GM23338 (cell line): ENCODE measurements around the gene ATXN7. TPM values are rescaled to one million over a fixed set of nuclear protein-coding genes. Genes with fewer than 3 reads are reported as not detected.
A peak's percentile ranks its signal among the peaks of the same experiment; 100 is the strongest.

Experiments
- ATAC-seq: fragments of 200-7000 bp; cut with Tn5 transposase; 3 replicates; pipeline ENCODE4 v1.9.1; 2020
- DNase-seq: peaks from one replicate; pipeline ENCODE4 v3.0.0-alpha.2; 2015; ENCODE audit warnings: low spot score
- H2AFZ ChIP-seq: fragments of 200-600 bp; sonication (generic); 2 replicates; pipeline ENCODE4 v1.8.0; 2016; ENCODE audit warnings: antibody characterized with exemption, mild to moderate bottlenecking, moderate library complexity
- H3F3A ChIP-seq: fragments of 200-600 bp; sonication (generic); replicated peaks from 2 replicates; pipeline ENCODE4 v1.8.0; 2017; ENCODE audit warnings: antibody characterized with exemption, mixed run types, low read depth
- H3K27ac ChIP-seq: fragments of 200-600 bp; sonication (generic); 2 replicates; pipeline ENCODE4 v1.6.1; 2016; ENCODE audit warnings: low read depth
- H3K27me3 ChIP-seq: fragments of 200-600 bp; sonication (generic); 2 replicates; pipeline ENCODE4 v1.8.0; 2016; ENCODE audit warnings: mild to moderate bottlenecking, mixed run types, moderate library complexity; ENCODE audit not compliant: insufficient read depth
- H3K36me3 ChIP-seq: fragments of 200-600 bp; sonication (generic); 2 replicates; pipeline ENCODE4 v1.8.0; 2016; ENCODE audit warnings: mild to moderate bottlenecking; ENCODE audit not compliant: insufficient read depth
- H3K4me1 ChIP-seq: fragments of 200-600 bp; sonication (generic); 2 replicates; pipeline ENCODE4 v1.8.0; 2016; ENCODE audit warnings: mild to moderate bottlenecking, moderate library complexity; ENCODE audit not compliant: insufficient read depth
- H3K4me2 ChIP-seq: fragments of 200-600 bp; sonication (generic); 2 replicates; pipeline ENCODE4 v1.7.1; 2017; ENCODE audit warnings: mixed run types
- H3K4me3 ChIP-seq: fragments of 200-600 bp; sonication (generic); 2 replicates; pipeline ENCODE4 v1.6.1; 2016; ENCODE audit warnings: mixed run types
- H3K79me2 ChIP-seq: fragments of 200-600 bp; sonication (generic); replicated peaks from 2 replicates; pipeline ENCODE4 v1.8.0; 2017; ENCODE audit warnings: mild to moderate bottlenecking; ENCODE audit not compliant: insufficient read depth
- H3K9me2 ChIP-seq: fragments of 200-600 bp; sonication (generic); 2 replicates; pipeline ENCODE4 v1.8.0; 2017; ENCODE audit not compliant: insufficient read depth
- H4K20me1 ChIP-seq: fragments of 200-600 bp; sonication (generic); replicated peaks from 2 replicates; pipeline ENCODE4 v1.8.0; 2017; ENCODE audit warnings: mild to moderate bottlenecking; ENCODE audit not compliant: insufficient read depth
- H3K27ac Mint-ChIP-seq: 2 replicates; pipeline ENCODE4 v1.8.0; 2020; ENCODE audit warnings: inconsistent platforms, mild to moderate bottlenecking, moderate library complexity, mixed read lengths
- H3K27me3 Mint-ChIP-seq: 3 replicates; pipeline ENCODE4 v1.8.0; 2022; ENCODE audit warnings: low read depth, mild to moderate bottlenecking, moderate library complexity, mixed read lengths, inconsistent platforms; ENCODE audit not compliant: insufficient read depth, poor library complexity
- H3K36me3 Mint-ChIP-seq: 3 replicates; pipeline ENCODE4 v1.8.0; 2021; ENCODE audit warnings: low read depth, mild to moderate bottlenecking, inconsistent platforms, moderate library complexity, mixed read lengths
- H3K4me1 Mint-ChIP-seq: 3 replicates; pipeline ENCODE4 v1.8.0; 2020; ENCODE audit warnings: mild to moderate bottlenecking, inconsistent platforms, mixed read lengths
- H3K4me3 Mint-ChIP-seq: 3 replicates; pipeline ENCODE4 v1.8.0; 2021; ENCODE audit warnings: moderate library complexity, mild to moderate bottlenecking, inconsistent platforms, mixed read lengths
- H3K9me3 Mint-ChIP-seq: 3 replicates; pipeline ENCODE4 v1.8.0; 2020; ENCODE audit warnings: moderate library complexity, mild to moderate bottlenecking, inconsistent platforms, mixed read lengths
- CREB1 ChIP-seq: fragments of 250-450 bp; sonication (Bioruptor Pico); IDR thresholded peaks from 2 replicates; pipeline ENCODE4 v1.5.0; 2020; ENCODE audit warnings: low read depth, mild to moderate bottlenecking, moderate library complexity
- EZH2phosphoT487 ChIP-seq: fragments of 200-600 bp; sonication (generic); IDR thresholded peaks from one replicate; pipeline ENCODE4 v1.8.1; 2018; ENCODE audit warnings: antibody characterized with exemption; ENCODE audit not compliant: unreplicated experiment
- NANOG ChIP-seq: IDR thresholded peaks from 2 replicates; pipeline ENCODE4 v1.6.1; 2016; ENCODE audit warnings: antibody characterized with exemption, borderline replicate concordance
- POLR2AphosphoS5 ChIP-seq: IDR thresholded peaks from 2 replicates; pipeline ENCODE4 v1.6.1; 2016; ENCODE audit warnings: antibody characterized with exemption, low read depth
- STAT1 ChIP-seq: IDR thresholded peaks from one replicate; pipeline ENCODE4 v1.6.1; 2016; ENCODE audit warnings: antibody characterized with exemption; ENCODE audit not compliant: unreplicated experiment
- ZNF114 ChIP-seq: fragments of 250-450 bp; sonication (Bioruptor Pico); IDR thresholded peaks from 2 replicates; pipeline ENCODE4 v1.5.0; 2020; ENCODE audit warnings: mild to moderate bottlenecking, moderate library complexity
- ZNF331 ChIP-seq: fragments of 250-450 bp; sonication (Bioruptor Pico); IDR thresholded peaks from 2 replicates; pipeline ENCODE4 v1.5.0; 2020; ENCODE audit warnings: low read depth, mild to moderate bottlenecking, moderate library complexity
- polyA plus RNA-seq: library from polyadenylated mRNA; unstranded; fragments of >200 nt; fragmentation: Nextera tagmentation; extraction: Ambion mirVana; gene quantifications from 2 replicates; pipeline ENCODE4 v1.2.1, GENCODE V29; 2016
- total RNA-seq: library from RNA; depleted of rRNA; stranded (reverse); fragments of >200 nt; shearing (Covaris generic); gene quantifications from 2 replicates; pipeline ENCODE4 v1.2.3, GENCODE V29; 2014
- TF ChIP-seq, protein P1 (sequence below): fragments of 250-450 bp; sonication (Bioruptor Pico); IDR thresholded peaks from 2 replicates; pipeline ENCODE4 v1.5.0; 2020; ENCODE audit warnings: mild to moderate bottlenecking, moderate library complexity
- TF ChIP-seq, protein P2 (sequence below), 2 experiments: fragments of 200-600 bp in 1 of 2; sonication (generic) in 1 of 2; conservative IDR thresholded peaks; 2 replicates each; pipeline versions ENCODE4 v1.5.1 to v1.6.1; 2016 to 2017; ENCODE audit warnings: antibody characterized with exemption in 2 of 2, low read depth in 2 of 2, mild to moderate bottlenecking in 2 of 2, moderate library complexity in 1 of 2

The ATXN7 gene
- total and polyA plus RNA-seq, 2 experiments from 2014 or later = 4.0 to 17.2 TPM

DNA sequence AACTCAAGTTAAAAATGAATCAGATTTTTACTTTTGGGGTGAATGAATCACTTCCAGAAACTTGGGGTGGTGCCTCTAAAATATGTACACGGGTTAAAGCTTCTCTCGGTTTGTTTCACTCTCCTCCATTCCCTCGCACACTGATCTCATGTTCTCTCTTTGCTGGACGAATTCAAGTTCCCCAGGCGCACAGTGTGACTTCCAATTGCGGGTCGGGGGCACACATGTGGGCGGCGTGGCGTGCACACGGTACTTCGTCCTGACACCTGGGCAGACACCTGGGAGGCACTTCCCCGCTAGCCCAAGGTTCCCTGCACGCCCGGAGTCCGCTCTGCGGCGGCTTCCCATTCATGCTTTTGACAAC is 47.8 kb downstream of the ATXN7 start (continued):
- TF ChIP-seq ZNF114 (CRISPR knock-in tag) = no peak

DNA sequence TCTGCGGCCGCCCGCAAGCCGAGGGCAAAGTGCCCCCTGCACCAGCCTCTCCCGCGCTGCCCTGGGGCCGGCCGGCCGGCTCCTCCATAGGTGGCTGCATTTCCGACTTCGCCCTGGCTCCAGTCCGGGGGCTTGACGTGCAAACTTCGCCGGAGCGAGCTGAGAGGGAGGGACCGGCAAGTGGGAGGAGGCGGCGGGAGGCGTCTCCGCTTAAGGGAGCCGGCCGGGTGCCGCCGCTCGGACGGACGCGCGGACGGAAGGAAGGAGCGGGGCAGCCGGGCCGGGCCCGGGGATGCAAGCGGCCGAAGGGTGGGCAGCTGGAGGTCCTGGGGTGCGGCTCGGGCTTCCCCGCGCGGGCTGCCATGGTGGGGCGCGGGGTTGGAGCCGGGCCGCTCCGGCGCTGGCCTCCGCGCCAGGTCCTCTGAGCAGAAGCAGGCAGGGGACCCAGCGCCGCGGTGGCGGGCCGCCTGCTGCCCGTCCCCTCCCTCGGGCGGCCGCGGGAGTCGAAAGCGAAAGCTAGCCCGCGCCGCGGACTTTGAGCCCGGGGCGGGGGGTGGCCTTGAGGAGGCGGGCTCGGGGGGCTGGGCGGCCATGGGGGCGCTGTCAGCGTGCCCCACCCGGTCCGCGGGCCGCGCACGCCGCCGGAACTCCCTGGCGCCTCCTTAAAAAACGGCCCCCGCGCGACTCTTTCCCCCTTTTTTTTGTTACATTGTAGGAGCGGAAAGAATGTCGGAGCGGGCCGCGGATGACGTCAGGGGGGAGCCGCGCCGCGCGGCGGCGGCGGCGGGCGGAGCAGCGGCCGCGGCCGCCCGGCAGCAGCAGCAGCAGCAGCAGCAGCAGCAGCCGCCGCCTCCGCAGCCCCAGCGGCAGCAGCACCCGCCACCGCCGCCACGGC is 48.5 kb downstream of the ATXN7 start, which contains the start of gene SCAANT1:
TSS of gene SCAANT1 (minus strand) at position 511 of the 895 bp plus-strand sequence.
- ATAC-seq = peak; percentile 86

DNA sequence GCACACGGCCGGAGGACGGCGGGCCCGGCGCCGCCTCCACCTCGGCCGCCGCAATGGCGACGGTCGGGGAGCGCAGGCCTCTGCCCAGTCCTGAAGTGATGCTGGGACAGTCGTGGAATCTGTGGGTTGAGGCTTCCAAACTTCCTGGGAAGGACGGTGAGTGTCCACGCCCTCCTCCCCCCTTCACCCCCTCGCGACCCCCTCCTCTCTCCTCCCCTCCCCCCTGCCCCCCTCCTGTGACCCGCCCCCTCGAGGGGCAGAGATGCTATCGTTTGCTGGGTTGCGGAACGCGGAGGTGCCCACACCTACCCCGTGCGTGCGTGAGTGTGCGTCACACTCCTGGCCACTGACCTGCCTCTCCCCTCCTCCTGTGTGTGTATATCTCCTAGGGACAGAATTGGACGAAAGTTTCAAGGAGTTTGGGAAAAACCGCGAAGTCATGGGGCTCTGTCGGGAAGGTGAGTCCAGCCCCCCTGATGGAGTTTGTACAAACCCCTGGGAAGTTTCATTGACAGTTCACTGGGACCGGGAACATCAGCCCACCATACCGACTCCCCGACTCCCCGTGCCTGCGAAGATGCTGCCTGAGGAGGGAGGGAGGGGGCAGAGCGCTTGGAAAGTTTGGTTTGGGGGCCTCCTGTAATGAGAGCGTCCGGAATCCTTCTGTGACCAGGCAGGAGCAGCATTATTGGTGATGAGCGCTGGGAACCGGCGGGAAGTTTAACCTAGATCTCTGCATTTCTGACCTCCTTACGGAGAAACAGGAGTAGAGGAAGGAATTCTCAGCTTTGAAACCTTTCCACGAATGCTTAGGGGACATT is 49.3 kb downstream of the ATXN7 start:
- H3K36me3 Mint-ChIP-seq = peaks cover 23% of the 10 kb centered on the region
- H3K4me2 ChIP-seq = peak overlapping the region; percentile 80
- ATAC-seq = peak; percentile 30
- no peaks in the 10 kb centered on the region for H3K36me3 ChIP-seq
- peak; percentile 75 for DNase-seq
- H3K9me2 ChIP-seq = no peaks in the 10 kb centered on the region
- H3K4me3 ChIP-seq = peak overlapping the region; percentile 81
- peak overlapping the region; percentile 95 for H3K27ac Mint-ChIP-seq
- peaks cover 17% of the 10 kb centered on the region for H3K27me3 ChIP-seq
- H3K4me3 Mint-ChIP-seq = peak overlapping the region; percentile 90
- H3K27me3 Mint-ChIP-seq = peaks cover 2% of the 10 kb centered on the region
- peaks cover 5% of the 10 kb centered on the region for H3K4me1 ChIP-seq
- H4K20me1 ChIP-seq = peaks cover 4% of the 10 kb centered on the region; the same call in 1 of the 2 replicates
- H3K27ac ChIP-seq = peak overlapping the region; percentile 40; the same call in 1 of the 2 replicates
- H3K4me1 Mint-ChIP-seq = peaks cover 35% of the 10 kb centered on the region
- peaks cover 36% of the 10 kb centered on the region for H3K79me2 ChIP-seq
- H3F3A ChIP-seq = no peaks in the 10 kb centered on the region
- H2AFZ ChIP-seq = peak overlapping the region; percentile 49; the same call in 1 of the 2 replicates
- H3K9me3 Mint-ChIP-seq = no peaks in the 10 kb centered on the region
- TF ChIP-seq ZNF331 (no peak), ZNF114 (CRISPR knock-in tag) (no peak), EZH2phosphoT487 (no peak), STAT1 (no peak), POLR2AphosphoS5 (no peak), NANOG (no peak)
- TF ChIP-seq, protein P1, sequence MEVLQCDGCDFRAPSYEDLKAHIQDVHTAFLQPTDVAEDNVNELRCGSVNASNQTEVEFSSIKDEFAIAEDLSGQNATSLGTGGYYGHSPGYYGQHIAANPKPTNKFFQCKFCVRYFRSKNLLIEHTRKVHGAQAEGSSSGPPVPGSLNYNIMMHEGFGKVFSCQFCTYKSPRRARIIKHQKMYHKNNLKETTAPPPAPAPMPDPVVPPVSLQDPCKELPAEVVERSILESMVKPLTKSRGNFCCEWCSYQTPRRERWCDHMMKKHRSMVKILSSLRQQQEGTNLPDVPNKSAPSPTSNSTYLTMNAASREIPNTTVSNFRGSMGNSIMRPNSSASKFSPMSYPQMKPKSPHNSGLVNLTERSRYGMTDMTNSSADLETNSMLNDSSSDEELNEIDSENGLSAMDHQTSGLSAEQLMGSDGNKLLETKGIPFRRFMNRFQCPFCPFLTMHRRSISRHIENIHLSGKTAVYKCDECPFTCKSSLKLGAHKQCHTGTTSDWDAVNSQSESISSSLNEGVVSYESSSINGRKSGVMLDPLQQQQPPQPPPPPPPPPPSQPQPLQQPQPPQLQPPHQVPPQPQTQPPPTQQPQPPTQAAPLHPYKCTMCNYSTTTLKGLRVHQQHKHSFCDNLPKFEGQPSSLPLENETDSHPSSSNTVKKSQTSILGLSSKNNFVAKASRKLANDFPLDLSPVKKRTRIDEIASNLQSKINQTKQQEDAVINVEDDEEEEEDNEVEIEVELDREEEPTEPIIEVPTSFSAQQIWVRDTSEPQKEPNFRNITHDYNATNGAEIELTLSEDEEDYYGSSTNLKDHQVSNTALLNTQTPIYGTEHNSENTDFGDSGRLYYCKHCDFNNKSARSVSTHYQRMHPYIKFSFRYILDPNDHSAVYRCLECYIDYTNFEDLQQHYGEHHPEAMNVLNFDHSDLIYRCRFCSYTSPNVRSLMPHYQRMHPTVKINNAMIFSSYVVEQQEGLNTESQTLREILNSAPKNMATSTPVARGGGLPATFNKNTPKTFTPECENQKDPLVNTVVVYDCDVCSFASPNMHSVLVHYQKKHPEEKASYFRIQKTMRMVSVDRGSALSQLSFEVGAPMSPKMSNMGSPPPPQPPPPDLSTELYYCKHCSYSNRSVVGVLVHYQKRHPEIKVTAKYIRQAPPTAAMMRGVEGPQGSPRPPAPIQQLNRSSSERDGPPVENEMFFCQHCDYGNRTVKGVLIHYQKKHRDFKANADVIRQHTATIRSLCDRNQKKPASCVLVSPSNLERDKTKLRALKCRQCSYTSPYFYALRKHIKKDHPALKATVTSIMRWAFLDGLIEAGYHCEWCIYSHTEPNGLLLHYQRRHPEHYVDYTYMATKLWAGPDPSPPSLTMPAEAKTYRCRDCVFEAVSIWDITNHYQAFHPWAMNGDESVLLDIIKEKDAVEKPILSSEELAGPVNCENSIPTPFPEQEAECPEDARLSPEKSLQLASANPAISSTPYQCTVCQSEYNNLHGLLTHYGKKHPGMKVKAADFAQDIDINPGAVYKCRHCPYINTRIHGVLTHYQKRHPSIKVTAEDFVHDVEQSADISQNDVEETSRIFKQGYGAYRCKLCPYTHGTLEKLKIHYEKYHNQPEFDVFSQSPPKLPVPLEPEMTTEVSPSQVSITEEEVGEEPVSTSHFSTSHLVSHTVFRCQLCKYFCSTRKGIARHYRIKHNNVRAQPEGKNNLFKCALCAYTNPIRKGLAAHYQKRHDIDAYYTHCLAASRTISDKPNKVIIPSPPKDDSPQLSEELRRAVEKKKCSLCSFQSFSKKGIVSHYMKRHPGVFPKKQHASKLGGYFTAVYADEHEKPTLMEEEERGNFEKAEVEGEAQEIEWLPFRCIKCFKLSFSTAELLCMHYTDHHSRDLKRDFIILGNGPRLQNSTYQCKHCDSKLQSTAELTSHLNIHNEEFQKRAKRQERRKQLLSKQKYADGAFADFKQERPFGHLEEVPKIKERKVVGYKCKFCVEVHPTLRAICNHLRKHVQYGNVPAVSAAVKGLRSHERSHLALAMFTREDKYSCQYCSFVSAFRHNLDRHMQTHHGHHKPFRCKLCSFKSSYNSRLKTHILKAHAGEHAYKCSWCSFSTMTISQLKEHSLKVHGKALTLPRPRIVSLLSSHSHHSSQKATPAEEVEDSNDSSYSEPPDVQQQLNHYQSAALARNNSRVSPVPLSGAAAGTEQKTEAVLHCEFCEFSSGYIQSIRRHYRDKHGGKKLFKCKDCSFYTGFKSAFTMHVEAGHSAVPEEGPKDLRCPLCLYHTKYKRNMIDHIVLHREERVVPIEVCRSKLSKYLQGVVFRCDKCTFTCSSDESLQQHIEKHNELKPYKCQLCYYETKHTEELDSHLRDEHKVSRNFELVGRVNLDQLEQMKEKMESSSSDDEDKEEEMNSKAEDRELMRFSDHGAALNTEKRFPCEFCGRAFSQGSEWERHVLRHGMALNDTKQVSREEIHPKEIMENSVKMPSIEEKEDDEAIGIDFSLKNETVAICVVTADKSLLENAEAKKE (CRISPR knock-in tag) = no peak
- TF ChIP-seq, protein P2, sequence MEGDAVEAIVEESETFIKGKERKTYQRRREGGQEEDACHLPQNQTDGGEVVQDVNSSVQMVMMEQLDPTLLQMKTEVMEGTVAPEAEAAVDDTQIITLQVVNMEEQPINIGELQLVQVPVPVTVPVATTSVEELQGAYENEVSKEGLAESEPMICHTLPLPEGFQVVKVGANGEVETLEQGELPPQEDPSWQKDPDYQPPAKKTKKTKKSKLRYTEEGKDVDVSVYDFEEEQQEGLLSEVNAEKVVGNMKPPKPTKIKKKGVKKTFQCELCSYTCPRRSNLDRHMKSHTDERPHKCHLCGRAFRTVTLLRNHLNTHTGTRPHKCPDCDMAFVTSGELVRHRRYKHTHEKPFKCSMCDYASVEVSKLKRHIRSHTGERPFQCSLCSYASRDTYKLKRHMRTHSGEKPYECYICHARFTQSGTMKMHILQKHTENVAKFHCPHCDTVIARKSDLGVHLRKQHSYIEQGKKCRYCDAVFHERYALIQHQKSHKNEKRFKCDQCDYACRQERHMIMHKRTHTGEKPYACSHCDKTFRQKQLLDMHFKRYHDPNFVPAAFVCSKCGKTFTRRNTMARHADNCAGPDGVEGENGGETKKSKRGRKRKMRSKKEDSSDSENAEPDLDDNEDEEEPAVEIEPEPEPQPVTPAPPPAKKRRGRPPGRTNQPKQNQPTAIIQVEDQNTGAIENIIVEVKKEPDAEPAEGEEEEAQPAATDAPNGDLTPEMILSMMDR (conservative IDR thresholded peaks at IDR 0.05; ENCODE audit: low read depth in 2 of 2) = no peak

More for the DNA sequence above, 48.5 kb downstream of the ATXN7 start, which contains the start of gene SCAANT1:
- Mint-ChIP-seq H3K27me3 (peaks cover 5% of the 10 kb centered on the region), H3K27ac (peak within 1 kb of the TSS; percentile 95), H3K36me3 (peaks cover 16% of the 10 kb centered on the region; the same call in 2 of the 3 replicates), H3K9me3 (no peaks in the 10 kb centered on the region), H3K4me1 (peaks cover 40% of the 10 kb centered on the region), H3K4me3 (peak within 1 kb of the TSS; percentile 90)
- peak within 1 kb of the TSS; percentile 49; the same call in 1 of the 2 replicates for H2AFZ ChIP-seq
- H3K27ac ChIP-seq = peak within 1 kb of the TSS; percentile 68; the same call in 1 of the 2 replicates
- peak within 1 kb of the TSS; percentile 81 for H3K4me3 ChIP-seq
- H3K4me1 ChIP-seq = peaks cover 5% of the 10 kb centered on the region
- H3K4me2 ChIP-seq = peak within 1 kb of the TSS; percentile 93
- peaks cover 17% of the 10 kb centered on the region for H3K27me3 ChIP-seq
- peaks cover 34% of the 10 kb centered on the region for H3K79me2 ChIP-seq
- H4K20me1 ChIP-seq = peaks cover 4% of the 10 kb centered on the region; the same call in 1 of the 2 replicates
- H3K36me3 ChIP-seq = no peaks in the 10 kb centered on the region
- H3K9me2 ChIP-seq = no peaks in the 10 kb centered on the region
- TF ChIP-seq NANOG (no peak), CREB1 (peak; percentile 79)
- DNase-seq = peak; percentile 93
- no peaks in the 10 kb centered on the region for H3F3A ChIP-seq
